C4-2B (cell line): ENCODE data around the gene RGS9.
"Not testable (repeated sequence)": the region's sequence is repeated elsewhere in the genome, so short reads cannot be mapped to it uniquely, and the experiment has no call there.

Source experiments
- H3K27ac ChIP-seq: fragments of 450-650 bp; 2 replicates; pipeline ENCODE4 v1.5.1; 2017
- CTCF ChIP-seq: fragments of 450-650 bp; conservative IDR thresholded peaks from 2 replicates; pipeline ENCODE4 v1.5.1; 2017; ENCODE audit warnings: mild to moderate bottlenecking
- ZFX ChIP-seq: fragments of 450-650 bp; IDR thresholded peaks from 2 replicates; pipeline ENCODE4 v1.6.1; 2017

Gene RGS9

GRCh38 chr17:65137021-65137939 is at the start of gene RGS9:
Gene RGS9 (plus strand): TSS chr17:65137370. CDS start chr17:65137541, 171 bp downstream.
- H3K27ac ChIP-seq: no peak within 1 kb of the TSS
- TF ChIP-seq CTCF: peak; percentile 100
- no peak for TF ChIP-seq ZFX

- TF ChIP-seq CTCF: no peak
- TF ChIP-seq ZFX: no peak
- H3K27ac ChIP-seq: no peak overlapping the region
Measured at GRCh38 chr17:65088621-65089360, 48.4 kb upstream of the RGS9 start.

- TF ChIP-seq ZFX (no peak), CTCF (no peak)
- H3K27ac ChIP-seq: no peak overlapping the region
Measured at GRCh38 chr17:65092262-65092661, 44.9 kb upstream of the RGS9 start.

GRCh38 chr17:65092721-65093356 is 44.3 kb upstream of the RGS9 start:
- not testable (repeated sequence) for H3K27ac ChIP-seq

- no peak; the same call in 1 of the 2 replicates for TF ChIP-seq CTCF
- no peak for TF ChIP-seq ZFX
- no peak overlapping the region for H3K27ac ChIP-seq
Measured at GRCh38 chr17:65093930-65094329, 43.2 kb upstream of the RGS9 start.

- TF ChIP-seq ZFX (no peak), CTCF (no peak)
- H3K27ac ChIP-seq: no peak overlapping the region
Measured at GRCh38 chr17:65095465-65095864, 41.7 kb upstream of the RGS9 start.

- not testable (repeated sequence) for H3K27ac ChIP-seq
Measured at GRCh38 chr17:65096382-65096781, 40.8 kb upstream of the RGS9 start.

- H3K27ac ChIP-seq: no peak overlapping the region
- TF ChIP-seq ZFX (no peak), CTCF (no peak)
Measured at GRCh38 chr17:65097110-65097509, 40.1 kb upstream of the RGS9 start.
